GM23248 (cell line): ENCODE data around the gene APBA2. TPM values are rescaled to one million over a fixed set of nuclear protein-coding genes. Genes with fewer than 3 reads are reported as not detected.

Experiments
- DNase-seq: peaks from one replicate; pipeline ENCODE4 v3.0.0-alpha.2; 2015
- H2AFZ ChIP-seq: fragments of 200-600 bp; sonication (generic); 2 replicates; pipeline ENCODE4 v1.6.1; 2016; ENCODE audit warnings: antibody characterized with exemption
- H3F3A ChIP-seq: fragments of 200-600 bp; sonication (generic); 2 replicates; pipeline ENCODE4 v1.6.1; 2016; ENCODE audit warnings: mild to moderate bottlenecking, antibody characterized with exemption, mixed run types; ENCODE audit not compliant: insufficient read depth
- H3K27ac ChIP-seq: fragments of 200-600 bp; sonication (generic); 2 replicates; pipeline ENCODE4 v1.5.1; 2016; ENCODE audit warnings: mild to moderate bottlenecking
- H3K27me3 ChIP-seq: fragments of 200-600 bp; sonication (generic); replicated peaks from 2 replicates; pipeline ENCODE4 v1.6.1; 2016; ENCODE audit warnings: mild to moderate bottlenecking; ENCODE audit not compliant: insufficient read depth
- H3K36me3 ChIP-seq: fragments of 200-600 bp; sonication (generic); 2 replicates; pipeline ENCODE4 v1.6.1; 2016; ENCODE audit warnings: low read depth, mild to moderate bottlenecking
- H3K4me1 ChIP-seq: fragments of 200-600 bp; sonication (generic); 2 replicates; pipeline ENCODE4 v1.6.1; 2016; ENCODE audit warnings: mild to moderate bottlenecking; ENCODE audit not compliant: insufficient read depth
- H3K4me2 ChIP-seq: fragments of 200-600 bp; sonication (generic); one replicate; pipeline ENCODE4 v1.6.1; 2016; ENCODE audit warnings: mild to moderate bottlenecking; ENCODE audit not compliant: unreplicated experiment
- H3K4me3 ChIP-seq: fragments of 200-600 bp; sonication (generic); 2 replicates; pipeline ENCODE4 v1.5.1; 2016; ENCODE audit warnings: mild to moderate bottlenecking
- H3K79me2 ChIP-seq: fragments of 200-600 bp; sonication (generic); 2 replicates; pipeline ENCODE4 v1.6.1; 2016; ENCODE audit warnings: mild to moderate bottlenecking; ENCODE audit not compliant: insufficient read depth
- H3K9ac ChIP-seq: fragments of 200-600 bp; sonication (generic); 2 replicates; pipeline ENCODE4 v1.6.1; 2016; ENCODE audit warnings: mild to moderate bottlenecking
- H3K9me2 ChIP-seq: fragments of 200-600 bp; sonication (generic); 2 replicates; pipeline ENCODE4 v1.6.1; 2016; ENCODE audit warnings: mixed run types, mild to moderate bottlenecking, moderate library complexity; ENCODE audit not compliant: insufficient read depth
- H3K9me3 ChIP-seq: fragments of 200-600 bp; sonication (generic); one replicate; pipeline ENCODE4 v1.6.1; 2017; ENCODE audit warnings: low read depth
- H4K20me1 ChIP-seq: fragments of 200-600 bp; sonication (generic); 2 replicates; pipeline ENCODE4 v1.6.0; 2016; ENCODE audit not compliant: insufficient read depth
- EZH2 ChIP-seq: fragments of 200-600 bp; sonication (generic); IDR thresholded peaks from 2 replicates; pipeline ENCODE4 v1.6.1; 2018; ENCODE audit warnings: antibody characterized with exemption, mild to moderate bottlenecking; ENCODE audit not compliant: insufficient read depth, poor library complexity, severe bottlenecking
- EZH2phosphoT487 ChIP-seq: fragments of 200-600 bp; sonication (generic); IDR thresholded peaks from 2 replicates; pipeline ENCODE4 v1.6.1; 2018; ENCODE audit warnings: antibody characterized with exemption, moderate library complexity, mild to moderate bottlenecking, low read depth; ENCODE audit not compliant: insufficient read depth
- WGBS, 2 experiments: methylation state at CpG; one replicate each; pipeline ENCODE4 v1.1.6; 2015 to 2017; ENCODE audit warnings: low lambda C conversion rate in 2 of 2, low coverage in 1 of 2; ENCODE audit errors: missing lambda C conversion rate in 2 of 2; 5-methylcytosine and 5-hydroxymethylcytosine counted together
- in situ Hi-C: fragments of 300-500 bp; cut with MboI; formaldehyde crosslinking; loops from 2 replicates; pipeline ENCODE4 v1.15.0; 2020
- polyA plus RNA-seq: library from polyadenylated mRNA; unstranded; fragments of >200 nt; fragmentation: Nextera tagmentation; extraction: Ambion mirVana; gene quantifications from 2 replicates; pipeline ENCODE4 v1.2.1, GENCODE V29; 2016
- total RNA-seq: library from RNA; depleted of rRNA; stranded (reverse); fragments of >200 nt; shearing (Covaris generic); gene quantifications from 2 replicates; pipeline ENCODE4 v1.2.3, GENCODE V29; 2014

The APBA2 gene
- total and polyA plus RNA-seq, 2 experiments from 2014 or later = 0.23 to 0.65 TPM

DNA sequence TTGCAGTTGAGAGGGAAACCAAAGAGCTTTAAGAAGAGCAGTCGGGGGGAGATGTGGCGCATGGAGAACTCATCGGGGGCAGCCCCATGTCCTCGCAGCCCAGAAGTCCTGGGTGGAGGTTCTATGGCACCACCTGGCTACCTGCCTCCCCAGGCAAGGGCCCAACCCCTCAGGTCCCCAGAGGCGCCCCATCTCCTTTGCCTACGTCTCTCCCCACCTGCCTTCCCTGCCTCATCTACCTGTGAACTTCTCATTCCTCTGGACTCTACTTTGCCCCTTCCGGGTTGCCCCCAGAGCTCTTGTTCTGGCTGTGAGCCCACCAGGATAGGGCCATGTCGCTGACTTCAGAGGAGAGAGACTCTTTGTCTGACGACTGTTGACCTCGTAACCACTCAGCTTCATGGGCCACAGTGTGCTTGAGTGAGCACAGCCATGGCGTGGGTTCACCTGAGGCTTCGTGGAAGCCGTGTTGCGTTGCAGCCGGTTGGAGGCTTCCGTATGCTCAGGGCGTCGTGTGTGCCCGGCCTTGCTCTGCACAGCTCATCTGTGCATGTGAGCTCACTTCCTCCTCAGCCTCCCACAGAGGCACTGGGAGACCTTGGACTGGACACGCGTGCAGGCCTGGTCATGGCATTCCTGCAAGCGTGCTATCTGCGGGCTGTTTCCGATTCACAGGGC lies 13.4 kb downstream of the APBA2 start:
- H3K9ac ChIP-seq = no peak overlapping the region
- no peak overlapping the region for H3K27ac ChIP-seq
- no peak for TF ChIP-seq EZH2
- TF ChIP-seq EZH2phosphoT487 = no peak
- in situ Hi-C loops = loop anchor here (10.0 kb wide), 1 partner anchor 56 kb away; no protein-coding TSS in a partner anchor
- no peak overlapping the region for H3K4me3 ChIP-seq
- no peaks in the 10 kb centered on the region; the same call in none of the 2 replicates for H3K27me3 ChIP-seq
- H3K9me2 ChIP-seq = no peaks in the 10 kb centered on the region
- H3K36me3 ChIP-seq = no peaks in the 10 kb centered on the region
- H3K9me3 ChIP-seq = no peaks in the 10 kb centered on the region
- 69 to 71% methylated on average over 24 of the region's 24 CpGs for whole genome bisulfite sequencing, 2 experiments
- no peaks in the 10 kb centered on the region for H3K4me1 ChIP-seq
- DNase-seq = no peak
- no peaks in the 10 kb centered on the region for H4K20me1 ChIP-seq
- no peaks in the 10 kb centered on the region for H3K79me2 ChIP-seq
- no peak overlapping the region for H3K4me2 ChIP-seq
- H2AFZ ChIP-seq = no peak overlapping the region
- no peaks in the 10 kb centered on the region for H3F3A ChIP-seq

DNA sequence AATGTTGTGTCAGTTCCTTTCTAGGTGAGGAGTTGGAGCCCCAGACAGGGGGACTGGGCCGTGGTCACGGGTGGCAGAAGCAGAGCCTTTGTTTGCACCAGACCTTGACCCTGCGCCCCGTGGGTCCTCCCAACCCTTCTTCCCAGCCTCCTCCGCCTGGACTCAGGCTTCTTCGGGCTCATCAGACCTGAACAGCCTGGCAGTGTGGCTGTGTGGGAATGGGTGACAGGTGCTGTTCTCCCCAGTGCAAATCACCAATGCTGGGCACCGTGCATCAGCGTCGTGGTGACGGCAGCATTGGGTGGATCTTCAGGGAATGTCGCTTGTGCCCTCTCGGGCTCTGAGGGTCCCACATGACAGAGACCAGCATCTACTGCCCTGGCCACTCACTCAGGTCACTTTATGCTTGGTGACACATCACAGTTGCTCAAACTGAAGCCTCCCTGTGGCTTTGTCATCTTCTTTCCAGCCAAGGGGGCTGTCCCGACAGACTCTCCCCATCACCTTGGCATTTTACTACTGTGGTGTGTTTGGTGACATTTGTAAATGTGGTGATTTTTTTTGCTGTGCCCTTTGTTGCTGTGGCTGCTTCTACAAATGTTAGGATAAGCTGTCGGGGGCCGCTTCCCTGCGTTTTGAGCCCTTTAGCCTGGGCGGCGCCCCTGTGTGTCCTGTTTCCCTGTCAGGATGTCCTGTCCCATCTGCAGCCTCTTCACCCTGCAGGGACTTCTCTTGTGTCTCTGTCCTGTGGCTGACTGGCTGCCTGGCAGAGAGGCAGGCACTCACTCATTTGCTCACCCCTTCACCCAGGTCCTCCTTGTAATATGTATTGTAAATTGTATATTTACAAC lies 14.5 kb downstream of the APBA2 start:
- TF ChIP-seq EZH2 = no peak
- no peak for TF ChIP-seq EZH2phosphoT487
- Histone ChIP-seq H3K4me1 (no peaks in the 10 kb centered on the region), H4K20me1 (no peaks in the 10 kb centered on the region), H3F3A (no peaks in the 10 kb centered on the region), H3K36me3 (no peaks in the 10 kb centered on the region), H3K9me3 (no peaks in the 10 kb centered on the region), H3K9me2 (no peaks in the 10 kb centered on the region), H3K27me3 (peaks cover 3% of the 10 kb centered on the region), H3K4me2 (no peak overlapping the region), H2AFZ (no peak overlapping the region), H3K79me2 (no peaks in the 10 kb centered on the region), H3K9ac (no peak overlapping the region), H3K4me3 (no peak overlapping the region), H3K27ac (no peak overlapping the region)
- WGBS, 2 experiments = 59 to 65% methylated on average over 17 to 18 of the region's 18 CpGs
- DNase-seq = no peak
- in situ Hi-C loops = no loop called here

GRCh38 chr15:28900892-28901586 lies 15.3 kb downstream of the APBA2 start:
- peaks cover 11% of the 10 kb centered on the region for H3K27me3 ChIP-seq
- no peaks in the 10 kb centered on the region for H4K20me1 ChIP-seq
- no peak overlapping the region for H3K4me3 ChIP-seq
- H3K4me2 ChIP-seq = no peak overlapping the region
- H3K4me1 ChIP-seq = no peaks in the 10 kb centered on the region
- no peaks in the 10 kb centered on the region for H3K79me2 ChIP-seq
- no peak overlapping the region for H2AFZ ChIP-seq
- TF ChIP-seq EZH2phosphoT487 = no peak
- TF ChIP-seq EZH2 = no peak
- in situ Hi-C loops = no loop called here
- H3K9ac ChIP-seq = no peak overlapping the region
- H3F3A ChIP-seq = no peaks in the 10 kb centered on the region
- no peaks in the 10 kb centered on the region for H3K36me3 ChIP-seq
- H3K27ac ChIP-seq = no peak overlapping the region
- H3K9me3 ChIP-seq = no peaks in the 10 kb centered on the region
- no peak for DNase-seq
- H3K9me2 ChIP-seq = no peaks in the 10 kb centered on the region
- 47 to 67% methylated on average over 11 to 13 of the region's 13 CpGs for WGBS, 2 experiments

DNA sequence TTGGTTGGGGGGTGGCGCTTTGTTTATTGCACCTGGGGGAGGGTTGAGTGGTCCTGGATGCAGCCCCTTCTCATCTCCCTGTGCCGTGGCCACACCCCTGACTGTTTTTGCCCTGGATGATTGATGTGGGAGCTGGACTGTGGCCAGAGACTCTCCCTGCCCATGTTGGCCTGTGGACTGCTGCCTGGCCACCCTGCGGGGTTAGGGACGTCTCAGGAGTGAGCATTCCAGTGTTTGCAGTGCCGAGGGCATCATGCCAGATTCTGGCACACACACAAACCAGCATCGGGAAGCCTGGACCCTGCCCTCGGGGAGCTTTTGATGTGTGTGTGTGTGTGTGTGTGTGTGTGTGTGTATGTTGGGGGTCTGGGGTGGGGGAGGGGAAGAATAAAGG lies 15.8 kb downstream of the APBA2 start:
- Histone ChIP-seq H3K9me3 (no peaks in the 10 kb centered on the region), H3K36me3 (no peaks in the 10 kb centered on the region), H3K9me2 (no peaks in the 10 kb centered on the region), H3K79me2 (no peaks in the 10 kb centered on the region), H3K4me2 (no peak overlapping the region), H3K4me1 (no peaks in the 10 kb centered on the region), H3K27me3 (peaks cover 14% of the 10 kb centered on the region), H3K4me3 (no peak overlapping the region), H3F3A (no peaks in the 10 kb centered on the region), H3K9ac (no peak overlapping the region), H3K27ac (no peak overlapping the region), H2AFZ (no peak overlapping the region), H4K20me1 (no peaks in the 10 kb centered on the region)
- WGBS, 2 experiments = 16 to 29% methylated on average over 7 of the region's 7 CpGs
- TF ChIP-seq EZH2 (no peak), EZH2phosphoT487 (no peak)
- in situ Hi-C loops = no loop called here
- no peak for DNase-seq
